OCI-LY3 (cell line): ENCODE measurements around the gene PGA4.
"Not testable (repeated sequence)": the region's sequence is repeated elsewhere in the genome, so short reads cannot be mapped to it uniquely, and the experiment has no call there.

ENCODE experiments used
- EZH2phosphoT487 ChIP-seq: fragments of 200-600 bp; shearing (Covaris generic); IDR thresholded peaks from 2 replicates; pipeline ENCODE4 v1.6.1; 2018; ENCODE audit warnings: antibody characterized with exemption, mixed run types, low read depth
- TF ChIP-seq, protein P1 (sequence below): fragments of 200-600, 300-600 bp; sonication (generic); IDR thresholded peaks from 2 replicates; pipeline ENCODE4 v1.5.1; 2014; ENCODE audit warnings: antibody characterized with exemption, low read length, low read depth

DNA sequence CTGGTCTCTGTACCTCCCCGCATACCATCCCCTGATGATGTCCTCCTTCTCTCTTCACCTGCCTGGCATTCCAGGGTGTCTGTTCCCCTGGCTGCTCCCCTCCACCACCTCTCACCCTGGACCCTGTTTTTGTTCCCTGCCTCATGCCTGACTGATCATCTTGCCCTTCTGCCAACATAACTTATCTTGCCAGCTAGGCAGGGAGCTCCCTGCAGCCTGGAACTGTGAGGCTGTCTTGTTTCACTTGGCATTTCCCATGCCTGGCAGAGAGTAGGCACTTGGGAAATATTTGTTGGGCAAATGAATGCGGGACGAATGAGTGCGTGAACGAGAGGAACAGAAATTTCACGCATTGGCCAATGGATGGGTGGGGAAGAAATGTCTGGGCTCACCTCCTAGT lies 11.5 kb upstream of the PGA4 start:
- TF ChIP-seq, protein P1, sequence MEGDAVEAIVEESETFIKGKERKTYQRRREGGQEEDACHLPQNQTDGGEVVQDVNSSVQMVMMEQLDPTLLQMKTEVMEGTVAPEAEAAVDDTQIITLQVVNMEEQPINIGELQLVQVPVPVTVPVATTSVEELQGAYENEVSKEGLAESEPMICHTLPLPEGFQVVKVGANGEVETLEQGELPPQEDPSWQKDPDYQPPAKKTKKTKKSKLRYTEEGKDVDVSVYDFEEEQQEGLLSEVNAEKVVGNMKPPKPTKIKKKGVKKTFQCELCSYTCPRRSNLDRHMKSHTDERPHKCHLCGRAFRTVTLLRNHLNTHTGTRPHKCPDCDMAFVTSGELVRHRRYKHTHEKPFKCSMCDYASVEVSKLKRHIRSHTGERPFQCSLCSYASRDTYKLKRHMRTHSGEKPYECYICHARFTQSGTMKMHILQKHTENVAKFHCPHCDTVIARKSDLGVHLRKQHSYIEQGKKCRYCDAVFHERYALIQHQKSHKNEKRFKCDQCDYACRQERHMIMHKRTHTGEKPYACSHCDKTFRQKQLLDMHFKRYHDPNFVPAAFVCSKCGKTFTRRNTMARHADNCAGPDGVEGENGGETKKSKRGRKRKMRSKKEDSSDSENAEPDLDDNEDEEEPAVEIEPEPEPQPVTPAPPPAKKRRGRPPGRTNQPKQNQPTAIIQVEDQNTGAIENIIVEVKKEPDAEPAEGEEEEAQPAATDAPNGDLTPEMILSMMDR: not testable (repeated sequence)
- TF ChIP-seq EZH2phosphoT487: not testable (repeated sequence)
